GM19397 (cell line): Measurements from ENCODE around the gene TBX1.
"Not testable (repeated sequence)": the region's sequence is repeated elsewhere in the genome, so short reads cannot be mapped to it uniquely, and the experiment has no call there.

Source experiments
- ATAC-seq: cut with Tn5 transposase; IDR thresholded peaks from one replicate; pipeline ENCODE4 v1.9.1; 2021; ENCODE audit warnings: mild to moderate bottlenecking, moderate library complexity; ENCODE audit not compliant: unreplicated experiment

Gene TBX1

DNA sequence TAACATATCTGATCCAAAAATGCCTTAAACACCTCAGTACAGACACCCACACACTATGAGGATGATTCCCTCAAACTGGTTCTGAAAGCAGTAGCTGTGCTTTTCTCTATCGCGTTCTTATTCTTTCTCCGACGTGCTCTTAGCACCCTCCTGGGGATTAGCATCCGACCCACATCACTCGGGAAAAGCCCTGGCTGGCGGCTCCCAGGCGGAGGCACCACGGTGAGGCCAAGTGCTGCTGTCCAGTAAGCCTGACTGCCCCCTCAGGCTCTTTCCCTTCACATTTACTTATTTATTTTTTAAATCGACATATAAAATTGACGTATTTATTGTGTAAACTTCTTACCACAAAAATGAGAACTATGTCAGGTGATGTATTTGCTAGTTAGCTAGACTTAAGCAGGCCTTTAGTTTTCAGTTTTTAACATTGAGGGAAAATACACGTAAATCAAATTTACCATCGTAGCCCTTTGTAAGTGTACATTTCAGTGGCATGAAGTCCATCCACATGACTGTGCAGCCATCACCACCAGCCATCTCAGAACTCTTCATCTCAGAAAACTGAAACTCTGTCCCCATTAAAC is 19.2 kb downstream of the TBX1 start:
- ATAC-seq = no peak

DNA sequence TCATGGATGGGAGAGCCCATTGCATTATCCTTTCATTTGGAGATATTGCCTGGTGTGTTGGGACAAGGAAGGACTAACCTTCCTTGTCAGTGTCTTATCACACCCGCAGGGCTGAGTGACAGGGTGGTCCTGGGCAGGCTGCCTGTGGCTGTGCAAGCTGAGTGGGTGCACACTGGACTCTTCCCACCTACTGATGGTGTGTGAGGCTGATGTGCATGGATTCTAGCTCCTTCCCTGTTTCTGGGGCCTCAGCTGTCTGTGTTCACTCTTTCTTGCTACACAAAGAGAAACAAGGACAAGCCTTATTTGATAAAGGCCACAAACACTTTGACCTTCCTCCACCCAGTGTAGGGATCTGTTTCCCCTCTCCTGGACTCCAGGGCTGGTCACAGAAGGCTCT is 22.0 kb downstream of the TBX1 start:
- no peak for ATAC-seq

DNA sequence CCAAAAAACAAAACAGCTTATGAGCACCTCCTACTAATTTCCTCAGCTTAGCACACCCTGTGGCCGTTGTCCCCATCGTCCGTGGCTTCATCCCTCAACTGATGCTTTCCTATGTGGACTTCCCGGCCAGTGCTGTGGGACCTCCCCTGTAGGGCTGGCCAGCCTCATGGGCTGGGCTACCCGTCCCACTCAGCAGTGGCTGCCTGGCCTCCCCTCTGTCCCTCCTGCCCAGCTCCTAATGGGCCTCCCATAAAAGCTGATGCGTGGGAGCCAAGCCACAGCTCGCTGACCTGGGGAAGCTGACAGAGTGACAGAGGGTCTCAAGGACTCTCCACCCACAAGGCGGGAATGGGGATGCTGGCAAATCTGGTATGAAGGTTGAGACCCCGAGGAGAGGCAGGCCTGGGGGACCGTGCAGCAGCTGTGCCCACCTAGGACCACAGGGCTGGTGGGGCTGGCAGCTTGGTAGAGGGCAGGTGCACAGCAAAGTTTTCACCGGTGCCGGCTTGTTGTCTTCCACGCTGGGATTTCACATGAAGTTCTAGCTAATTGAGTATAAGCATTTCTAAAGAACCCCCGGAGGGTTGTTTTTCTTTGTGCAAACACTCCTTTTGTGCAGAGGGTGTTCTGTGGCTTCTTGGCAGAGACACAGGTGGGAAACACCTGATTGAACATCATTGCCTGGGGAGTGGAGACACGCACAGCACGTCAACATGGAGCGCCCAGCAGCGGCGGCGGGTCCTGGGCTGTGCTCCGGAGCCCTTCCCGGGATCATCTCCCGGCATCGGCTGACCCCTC is 23.2 kb downstream of the TBX1 start:
- no peak for ATAC-seq

DNA sequence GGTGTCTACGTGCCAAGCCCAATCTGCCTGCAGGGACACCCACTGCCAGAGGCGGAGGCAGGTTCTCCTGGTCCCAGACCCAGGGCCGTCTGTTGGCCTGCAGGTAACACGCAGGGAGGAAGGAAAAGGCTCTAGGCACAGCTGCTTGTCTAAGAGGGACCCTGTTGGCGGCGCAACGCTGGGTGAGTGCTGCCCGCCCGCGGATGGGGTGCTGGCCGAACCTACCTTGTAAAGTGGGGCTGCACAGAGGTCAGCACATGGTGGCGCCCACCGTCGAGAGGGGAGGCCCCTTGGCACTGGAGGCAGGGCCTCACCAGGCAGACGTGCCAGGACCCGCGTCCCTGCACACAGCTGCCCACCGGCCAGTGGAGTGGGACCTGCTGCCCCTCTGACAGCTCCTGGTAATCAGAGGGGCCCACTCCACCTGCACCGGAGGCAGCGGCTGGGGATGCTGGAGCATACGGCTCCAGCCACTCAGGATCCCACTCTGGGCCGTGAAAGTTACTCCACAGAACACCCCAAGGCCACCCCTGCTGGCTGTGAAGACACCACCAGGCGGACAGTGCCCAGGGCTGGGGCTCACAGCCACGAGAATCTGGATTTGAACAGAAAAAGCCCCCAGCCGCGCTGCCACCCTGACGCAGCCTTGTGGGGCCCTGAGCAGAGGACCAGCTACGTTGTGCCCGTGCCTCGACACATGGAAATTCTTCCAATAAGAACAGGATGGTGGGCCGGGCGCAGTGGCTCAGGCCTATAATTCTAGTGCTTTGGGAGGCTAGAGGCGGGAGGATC is 24.0 kb downstream of the TBX1 start:
- no peak for ATAC-seq

DNA sequence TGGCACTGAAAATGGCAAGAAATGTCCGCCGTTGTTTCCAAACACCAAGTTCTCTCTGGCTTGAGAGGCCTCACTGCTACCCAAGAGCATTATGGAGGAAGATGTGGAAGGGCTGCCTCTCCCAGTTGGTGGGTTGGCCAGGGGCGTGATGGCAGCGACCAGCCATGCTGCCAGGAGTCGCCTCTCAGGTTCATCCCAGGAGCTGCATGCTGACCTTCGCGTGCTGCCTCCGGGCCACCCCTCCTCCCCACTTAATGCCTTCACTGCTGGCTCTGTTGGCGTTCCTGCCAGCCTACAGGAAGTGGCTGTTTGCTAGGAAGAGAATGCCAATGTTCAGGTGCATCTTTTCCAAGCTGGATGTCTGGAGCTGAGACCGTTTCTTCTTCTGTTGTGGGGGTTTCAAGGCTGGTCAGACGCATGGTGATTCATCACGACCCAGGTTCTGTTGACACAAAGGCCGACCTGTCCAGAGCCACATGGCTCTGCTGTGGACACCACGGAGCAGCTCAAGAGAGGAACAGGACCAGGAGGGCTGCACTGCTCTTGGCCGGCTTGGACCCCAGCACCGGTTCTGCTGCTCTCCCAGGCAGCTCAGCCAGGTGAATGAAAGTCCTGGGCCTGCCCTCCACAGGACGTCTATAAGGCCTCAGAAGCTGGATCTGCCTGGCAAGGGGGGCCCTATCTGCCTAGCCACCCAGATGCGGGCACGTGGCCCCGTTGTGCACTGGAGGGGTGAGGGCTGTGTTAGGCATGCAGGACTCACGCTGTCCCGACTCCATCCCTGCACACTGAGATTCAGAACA is 25.1 kb downstream of the TBX1 start:
- no peak for ATAC-seq

DNA sequence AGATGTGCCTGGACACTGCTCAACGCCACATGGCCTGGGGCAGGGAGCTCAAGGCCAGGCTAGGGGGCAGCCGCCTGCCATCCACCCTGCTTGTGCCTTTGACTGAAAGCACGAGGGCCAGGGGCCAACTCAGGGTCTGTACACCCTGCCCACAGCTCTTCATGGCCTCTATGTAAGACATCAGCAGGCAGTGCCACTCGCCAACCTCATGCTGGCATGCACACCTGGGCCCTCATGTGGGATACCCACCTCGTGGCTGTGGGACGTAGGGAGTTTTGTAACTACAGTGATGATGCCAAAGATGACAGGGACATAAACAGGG is 25.6 kb downstream of the TBX1 start:
- ATAC-seq = no peak

DNA sequence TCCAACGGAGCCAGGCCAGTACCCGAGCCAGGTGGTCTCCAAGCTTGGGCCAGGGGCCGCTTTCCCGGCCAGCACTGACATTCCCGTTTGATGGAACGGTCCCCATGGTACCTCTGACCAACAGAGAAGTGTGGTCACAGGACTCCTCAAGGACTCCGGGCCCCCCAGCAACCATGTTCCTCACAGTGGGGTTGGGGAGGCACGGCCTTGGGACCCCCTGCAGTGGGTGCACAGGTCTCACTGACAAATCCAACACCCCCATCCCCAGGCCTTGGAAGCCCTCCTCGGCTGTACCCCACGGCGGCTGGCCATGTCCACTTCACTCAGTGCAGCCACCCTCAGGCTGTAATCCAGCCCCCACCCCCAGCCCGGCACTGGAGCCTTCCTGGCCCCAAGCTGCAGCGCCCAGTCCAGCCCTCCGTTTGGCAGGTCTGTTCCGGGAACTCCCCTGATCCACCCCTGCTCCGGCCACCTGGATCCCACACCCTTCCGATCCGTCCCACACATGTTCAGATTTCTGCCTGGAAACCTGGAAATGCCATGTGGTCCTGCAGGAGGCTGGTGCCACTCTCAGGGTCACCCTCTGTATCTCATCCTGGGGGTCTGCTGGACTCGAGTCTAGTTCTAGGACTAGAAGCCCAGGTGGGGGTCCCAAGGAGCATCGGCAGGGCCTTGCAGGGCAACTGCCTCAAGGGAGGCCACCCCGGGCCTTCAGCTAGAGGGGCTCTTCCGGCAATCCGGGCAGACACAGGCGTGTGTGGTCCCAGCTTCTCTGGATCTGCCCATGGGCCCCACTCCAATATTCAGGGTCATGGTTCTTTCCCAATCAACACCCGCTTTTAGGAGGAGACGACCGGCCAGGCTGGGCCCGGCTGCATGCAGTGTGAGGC is 26.6 kb downstream of the TBX1 start:
- ATAC-seq = no peak

DNA sequence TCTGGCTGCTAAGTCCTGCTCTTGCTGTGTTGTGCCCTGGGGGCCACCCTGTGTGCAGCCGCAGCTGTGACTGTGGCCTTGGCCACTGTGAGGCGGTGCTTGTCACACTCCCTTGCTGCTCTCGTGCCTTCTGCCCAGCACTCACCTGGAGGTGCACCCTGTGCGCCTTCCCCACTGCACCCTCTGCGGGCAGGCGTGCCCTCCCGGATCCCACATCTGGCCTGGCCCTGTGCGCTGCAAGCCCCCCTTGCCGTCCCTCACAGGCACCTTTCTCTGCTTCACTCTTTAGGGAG is 27.2 kb downstream of the TBX1 start:
- no peak for ATAC-seq

DNA sequence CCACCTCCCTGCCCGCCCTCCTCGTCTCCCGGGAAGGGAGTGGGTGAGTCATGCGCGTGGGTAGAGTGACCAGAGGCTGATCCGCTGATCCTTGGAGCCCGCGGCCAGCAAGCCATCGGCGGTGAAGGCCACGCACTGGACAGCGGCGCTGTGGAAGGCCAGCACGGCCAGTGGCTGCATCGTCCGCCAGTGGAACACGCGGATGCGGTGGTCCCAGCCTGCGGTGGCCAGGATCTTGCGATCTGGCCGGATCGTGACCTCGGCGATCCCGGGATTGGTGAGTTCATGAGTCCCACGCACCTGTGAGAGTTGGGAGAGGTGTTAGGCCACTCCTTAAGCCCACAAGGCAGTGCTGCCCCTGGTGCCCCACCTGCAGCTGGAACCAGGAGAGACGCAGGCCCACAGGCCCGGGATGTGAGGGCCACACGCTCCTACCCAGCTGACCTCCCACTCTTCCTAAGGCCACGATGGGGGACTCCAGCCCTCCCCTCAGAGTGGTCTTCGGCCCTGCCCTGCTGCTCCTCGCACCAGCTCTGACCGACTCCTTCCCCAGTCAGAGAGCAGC is 28.2 kb downstream of the TBX1 start:
- no peak for ATAC-seq

DNA sequence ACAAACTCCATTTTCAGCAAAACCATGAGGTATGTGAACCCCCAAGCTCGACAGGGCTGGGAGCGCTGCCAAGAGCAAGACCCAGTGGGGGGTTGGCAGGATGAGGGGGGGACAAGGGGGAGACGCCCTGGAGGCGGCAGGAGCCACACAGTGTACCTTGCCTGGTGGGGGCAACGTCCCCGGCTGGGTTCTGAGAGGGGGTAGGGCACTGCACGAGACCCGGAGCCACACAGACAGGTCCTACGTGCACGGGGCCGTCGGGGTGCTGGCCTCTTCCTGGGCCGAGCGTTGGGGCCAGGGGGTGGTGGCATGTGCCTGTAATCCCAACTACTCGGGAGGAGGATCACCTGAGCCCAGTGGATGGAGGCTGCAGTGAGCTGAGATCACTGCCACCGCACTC is 28.8 kb downstream of the TBX1 start:
- ATAC-seq = no peak

DNA sequence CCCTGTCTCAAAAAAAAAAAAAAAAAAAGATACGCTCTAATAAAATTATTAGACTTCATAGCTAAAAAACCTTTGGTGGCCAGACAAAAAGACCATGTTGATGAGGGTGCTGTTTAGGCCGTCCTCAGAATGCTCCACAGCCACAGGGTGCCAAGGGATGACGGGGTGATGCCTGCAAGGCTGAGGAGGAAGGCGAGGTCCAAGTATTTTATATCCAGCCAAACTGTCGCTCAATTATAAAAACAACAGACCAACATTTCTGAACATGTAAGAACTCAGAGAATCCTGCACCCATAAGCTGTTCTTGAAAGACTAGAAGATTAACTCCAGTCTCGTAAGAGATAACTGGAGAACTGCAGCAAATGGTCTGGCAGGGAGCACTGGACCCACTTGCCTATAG is 29.2 kb downstream of the TBX1 start:
- ATAC-seq = no peak

DNA sequence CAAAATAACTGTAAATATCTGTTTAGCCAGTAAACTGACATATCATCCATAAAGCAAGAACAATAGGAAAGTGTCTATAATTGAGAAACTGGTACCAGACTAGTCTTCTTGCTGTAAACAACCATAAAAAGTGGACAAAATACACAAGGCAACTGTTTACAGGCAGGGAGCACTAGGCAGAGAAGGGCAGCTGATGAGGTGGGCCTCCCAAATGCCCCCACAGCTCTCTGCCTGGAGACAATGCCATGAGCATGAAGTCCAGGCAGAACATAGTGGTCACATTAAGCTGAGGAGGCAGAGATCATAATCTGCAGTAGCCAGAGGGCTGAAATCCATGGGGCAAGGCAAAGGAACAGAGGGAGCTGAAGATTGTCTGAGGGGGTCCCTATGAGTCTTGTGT is 30.7 kb downstream of the TBX1 start:
- ATAC-seq = no peak

DNA sequence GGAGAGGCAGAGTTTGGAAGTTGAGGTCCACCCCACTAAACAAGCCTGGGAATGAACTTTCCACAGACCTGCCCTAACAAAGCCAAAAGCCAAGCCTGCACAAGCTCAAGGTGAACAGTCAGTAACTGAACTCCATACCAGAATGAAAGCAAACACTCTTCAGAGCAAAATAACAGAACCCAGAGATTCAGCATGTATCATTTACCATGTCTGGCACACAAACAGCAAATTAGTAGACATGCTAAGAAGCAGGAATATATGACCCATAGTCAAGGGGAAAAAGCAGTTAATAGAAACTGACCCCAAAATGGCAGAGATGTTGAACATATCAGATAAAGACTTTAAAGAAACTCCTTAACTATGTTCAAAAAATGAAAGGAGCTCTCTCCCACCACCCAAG is 31.3 kb downstream of the TBX1 start:
- no peak for ATAC-seq

DNA sequence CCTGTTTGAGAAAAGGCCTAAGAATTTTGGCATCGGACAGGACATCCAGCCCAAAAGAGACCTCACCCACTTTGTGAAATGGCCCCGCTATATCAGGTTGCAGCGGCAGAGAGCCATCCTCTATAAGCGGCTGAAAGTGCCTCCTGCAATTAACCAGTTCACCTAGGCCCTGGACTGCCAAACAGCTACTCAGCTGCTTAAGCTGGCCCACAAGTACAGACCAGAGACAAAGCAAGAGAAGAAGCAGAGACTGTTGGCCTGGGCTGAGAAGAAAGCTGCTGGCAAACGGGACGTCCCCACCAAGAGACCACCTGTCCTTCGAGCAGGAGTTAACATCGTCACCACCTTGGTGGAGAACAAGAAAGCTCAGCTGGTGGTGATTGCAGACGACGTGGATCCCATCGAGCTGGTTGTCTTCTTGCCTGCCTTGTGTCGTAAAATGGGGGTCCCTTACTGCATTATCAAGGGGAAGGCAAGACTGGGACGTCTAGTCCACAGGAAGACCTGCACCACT is 31.9 kb downstream of the TBX1 start:
- not testable (repeated sequence) for ATAC-seq

DNA sequence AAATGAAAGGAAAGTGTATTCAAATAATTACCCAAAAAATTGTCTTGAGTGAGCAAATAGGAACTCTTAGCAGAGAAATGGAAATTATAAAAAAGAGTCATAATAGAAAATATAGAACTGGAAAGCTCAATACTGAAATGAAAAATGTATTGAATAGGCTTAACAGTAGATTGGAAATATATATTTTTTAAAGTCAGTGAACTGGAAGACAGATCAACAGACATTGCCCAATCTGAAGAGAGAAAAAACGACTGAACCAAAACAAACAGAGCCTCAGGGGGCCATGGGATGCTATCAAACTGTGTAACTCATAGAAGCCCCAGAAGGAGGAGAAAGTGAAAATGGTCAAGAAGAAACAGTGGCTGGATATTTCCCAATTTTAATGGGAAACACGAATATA is 32.6 kb downstream of the TBX1 start:
- ATAC-seq = no peak

DNA sequence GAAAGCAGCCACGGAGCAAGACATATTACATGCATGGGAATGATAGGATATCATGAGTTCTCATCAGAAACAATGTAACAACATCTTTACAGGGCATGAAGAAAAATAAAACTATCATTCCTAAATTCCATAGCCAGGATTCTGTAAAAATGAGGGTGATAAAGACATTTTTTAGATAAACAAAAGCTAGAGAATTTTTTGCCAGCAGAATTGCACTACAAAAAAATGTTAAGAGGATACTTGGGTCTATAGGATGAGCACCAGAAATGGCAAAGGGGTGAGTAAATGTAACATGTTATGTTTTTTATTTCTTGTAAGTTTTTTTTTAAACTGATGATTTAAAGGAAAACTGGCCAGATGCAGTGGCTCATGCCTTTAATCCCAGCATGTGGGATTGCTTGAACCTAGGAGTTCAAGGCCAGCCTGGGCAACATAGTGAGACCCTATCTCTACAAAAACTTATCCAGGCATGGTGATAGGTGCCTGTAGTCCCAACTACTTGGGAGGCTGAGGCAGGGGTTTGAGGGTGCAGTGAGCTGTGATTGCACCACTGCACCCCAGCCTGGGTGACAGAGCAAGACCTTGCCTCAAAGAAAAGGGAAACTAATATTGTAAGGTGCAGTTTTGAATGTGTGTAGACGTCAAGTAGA is 33.2 kb downstream of the TBX1 start:
- no peak for ATAC-seq

DNA sequence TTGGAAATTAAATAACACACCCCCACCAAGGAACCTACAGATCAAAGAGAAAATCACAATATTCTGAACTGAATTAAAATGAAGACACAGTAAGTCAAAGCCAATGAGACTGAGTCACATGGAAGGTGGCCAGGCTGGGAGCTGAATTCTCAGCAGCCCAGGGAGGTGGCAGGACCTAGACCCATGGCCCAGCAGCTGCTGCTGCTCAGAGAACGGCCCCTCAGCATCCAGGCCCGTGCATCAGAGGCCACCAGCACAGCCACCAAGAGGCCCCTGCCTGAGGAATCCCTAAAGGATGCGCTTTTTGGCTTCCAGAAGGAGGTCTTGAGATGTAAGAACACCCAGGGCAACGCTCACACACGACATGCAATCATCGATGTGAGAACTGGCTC is 35.0 kb downstream of the TBX1 start:
- ATAC-seq = no peak

DNA sequence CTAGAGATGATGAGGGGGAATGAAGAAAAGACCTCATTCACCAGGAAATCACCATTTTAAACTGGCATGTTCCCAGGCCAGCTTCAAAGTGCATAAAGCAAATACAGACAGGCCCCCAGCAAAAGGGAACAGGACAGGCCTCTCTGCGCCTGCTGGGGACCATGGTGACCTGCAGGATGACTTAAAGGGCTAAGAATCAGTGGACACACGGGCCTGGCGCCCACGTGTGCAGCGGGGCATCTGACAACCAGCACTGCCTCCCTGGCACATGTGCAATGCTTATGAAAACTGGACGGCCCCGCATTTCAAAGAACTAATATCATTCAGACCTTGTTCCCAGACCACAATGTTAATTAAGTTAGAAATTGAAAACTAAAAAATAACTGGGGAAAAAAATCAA is 35.6 kb downstream of the TBX1 start:
- ATAC-seq = no peak
